NCI-H1930 (cell line): ENCODE measurements around the gene MUC5B.

Source experiments
- DNase-seq, 2 experiments: peaks; one replicate each; lab custom pipeline; 2025; lab: John Stamatoyannopoulos, UW

Gene MUC5B

DNA sequence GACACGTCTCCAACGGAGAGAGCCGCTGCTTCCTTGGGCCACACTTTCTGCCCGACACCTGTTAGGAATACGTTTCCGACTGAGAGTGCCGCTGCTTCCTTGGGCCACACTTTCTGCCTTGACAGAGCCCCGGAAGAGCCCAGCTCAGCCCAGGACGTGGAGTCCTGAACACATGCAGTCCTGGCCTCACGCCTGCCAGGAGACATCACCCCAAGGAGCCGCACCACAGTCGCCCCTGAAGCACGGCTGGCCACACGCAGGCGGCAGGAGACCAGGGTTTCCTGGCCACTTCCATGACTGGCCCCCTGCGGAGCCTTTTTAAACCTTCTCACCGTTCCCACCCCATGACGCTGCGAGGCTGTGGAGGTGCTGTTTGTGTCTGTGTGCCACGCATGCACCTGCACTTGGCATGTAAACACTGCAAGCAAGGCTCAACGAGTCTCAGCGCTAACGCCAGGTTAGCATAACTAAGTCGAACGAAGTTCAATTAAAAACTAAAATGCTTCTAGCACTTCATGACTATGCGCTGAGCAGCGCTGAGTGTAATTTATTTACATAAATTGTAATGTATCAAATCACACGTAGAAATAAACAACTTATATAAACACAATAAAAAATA lies 77.8 kb downstream of the MUC5B start:
- DNase-seq = no peak

DNA sequence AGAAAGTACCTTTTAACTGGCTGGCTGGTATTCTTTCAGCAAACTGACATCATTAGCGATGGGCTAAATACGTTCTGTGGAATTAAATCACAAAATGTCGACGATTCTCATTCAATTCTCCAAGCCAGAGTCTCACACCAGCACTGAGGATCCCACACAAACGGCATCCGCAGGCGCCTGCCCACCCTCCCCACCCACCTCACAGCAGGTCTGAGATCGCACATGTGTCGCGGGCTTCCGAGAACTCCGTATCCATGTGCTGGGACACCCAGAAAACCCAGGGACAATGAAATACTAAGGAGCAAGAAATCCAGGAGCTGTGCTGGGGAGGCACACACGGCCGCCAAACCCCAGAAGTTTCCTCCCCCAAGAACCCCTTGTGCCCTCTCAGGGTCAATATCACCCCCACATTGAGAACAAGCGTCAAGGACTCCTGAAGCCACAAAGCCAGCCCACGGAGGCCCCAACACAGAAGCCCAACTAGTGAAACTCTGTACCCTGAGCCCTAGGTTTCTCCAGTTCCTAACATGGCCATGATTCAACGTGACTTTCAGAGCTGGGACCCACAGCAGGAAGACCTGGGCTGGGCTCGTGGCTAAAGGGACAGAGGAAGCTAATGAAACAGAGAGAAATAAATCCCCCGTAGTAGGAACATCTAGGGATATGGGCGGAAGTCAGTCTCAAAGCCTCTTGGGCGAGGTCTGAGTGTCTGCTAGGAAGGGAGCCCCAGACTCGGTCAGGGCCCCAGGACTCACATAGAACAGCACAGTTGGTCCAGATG lies 78.5 kb downstream of the MUC5B start:
- no peak for DNase-seq

DNA sequence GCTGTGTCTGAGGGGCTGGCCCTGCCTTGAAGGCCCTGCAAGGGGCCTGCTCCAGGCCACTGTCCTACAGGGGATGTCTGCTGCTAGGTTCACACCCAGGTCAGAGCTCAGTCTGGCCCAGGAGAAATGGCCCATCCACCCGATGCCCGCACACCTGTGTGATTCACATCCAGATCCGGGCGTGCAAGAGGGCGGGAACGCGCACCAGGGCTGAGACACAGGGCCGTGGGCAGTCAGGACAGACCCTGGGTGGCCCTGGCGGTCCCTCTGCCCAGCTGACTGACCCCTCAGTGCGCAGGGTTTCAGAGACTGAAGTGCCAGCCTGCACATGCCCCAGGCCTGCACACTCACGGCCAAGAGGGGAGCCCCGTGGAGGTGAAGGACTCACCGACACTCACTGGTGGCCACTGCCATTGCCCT lies 79.2 kb downstream of the MUC5B start:
- DNase-seq = no peak

DNA sequence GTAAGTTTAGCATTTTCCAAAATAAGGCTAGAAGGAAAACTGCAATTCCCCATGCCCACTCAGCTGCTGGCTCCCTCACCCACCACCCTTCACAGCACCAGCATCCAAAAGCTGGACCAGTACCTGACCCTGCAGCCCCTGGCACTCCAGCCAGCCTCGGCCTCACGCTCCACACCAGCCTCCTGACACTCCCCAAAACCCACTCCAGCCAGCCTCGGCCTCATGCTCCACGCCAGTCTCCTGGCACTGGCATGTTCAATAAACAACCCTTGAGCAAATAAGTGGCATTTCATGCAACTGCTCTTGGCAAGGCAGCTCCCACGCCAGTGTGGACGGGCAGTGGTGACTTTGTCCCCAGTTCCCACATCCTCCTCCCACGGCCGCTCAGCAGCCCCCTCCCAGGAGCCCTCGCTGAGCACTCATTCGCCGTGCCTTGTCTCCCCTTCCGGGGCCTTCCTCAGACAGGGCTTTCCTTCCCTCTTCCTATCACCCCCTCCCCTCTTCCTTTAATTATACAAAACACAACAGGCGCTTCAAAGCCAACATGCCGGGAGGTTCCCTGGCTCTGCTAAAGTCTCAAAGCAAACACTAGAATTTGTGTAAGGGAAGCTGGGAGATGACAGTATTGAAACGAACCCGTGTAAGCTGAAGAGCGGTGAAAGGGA lies 79.7 kb downstream of the MUC5B start:
- no peak for DNase-seq

DNA sequence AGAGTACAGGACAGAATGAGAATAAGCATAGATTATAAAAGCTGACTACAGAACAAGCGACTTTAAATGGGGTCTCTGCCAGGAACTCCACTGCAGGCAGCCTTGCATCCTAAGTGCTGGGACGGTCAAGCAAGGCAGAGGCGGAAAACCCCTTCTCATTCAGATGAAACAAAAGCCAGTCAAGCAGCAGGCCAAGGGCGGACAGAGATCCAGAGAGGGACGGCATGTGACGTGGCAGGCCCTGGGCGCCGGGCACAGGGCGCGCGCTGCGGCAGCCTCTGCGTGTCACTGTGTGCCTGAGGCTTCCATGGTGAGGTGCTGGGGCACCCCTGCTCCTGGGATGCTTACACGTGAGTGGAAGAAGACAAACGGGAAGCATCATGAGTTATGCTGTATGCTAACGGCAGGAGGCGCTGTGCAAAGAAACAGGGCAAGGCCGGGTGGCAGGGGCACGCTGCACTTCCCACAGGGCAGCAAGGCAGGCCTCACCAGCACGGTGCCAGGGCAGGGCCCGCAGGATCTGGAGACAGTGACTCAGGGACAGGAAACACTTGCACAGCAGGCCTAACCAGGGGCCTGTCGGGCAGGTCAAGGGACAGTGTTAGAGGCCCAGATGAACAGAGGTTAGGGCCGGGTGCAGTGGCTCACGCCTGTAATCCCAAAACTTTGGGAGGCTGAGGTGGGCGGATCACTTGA lies 80.4 kb downstream of the MUC5B start:
- DNase-seq = no peak

DNA sequence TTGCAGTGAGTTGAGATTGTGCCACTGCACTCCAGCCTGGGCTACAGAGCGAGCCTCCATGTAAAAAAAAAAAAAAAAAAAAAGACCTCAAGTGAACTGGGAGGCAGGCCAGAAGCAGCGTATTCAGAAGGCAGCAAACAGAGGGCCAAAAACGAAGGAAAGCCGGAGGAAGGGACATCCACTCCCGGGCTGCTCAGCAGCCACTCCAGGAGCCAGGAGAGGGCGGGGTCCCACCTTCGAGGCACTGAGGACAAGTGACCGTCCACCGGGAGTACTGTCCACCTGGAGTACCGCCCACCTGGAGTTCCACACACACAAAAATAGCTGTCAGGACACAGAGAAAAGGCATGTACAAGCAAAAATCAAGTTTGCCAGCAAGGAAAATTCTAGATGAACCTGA lies 81.1 kb downstream of the MUC5B start:
- no peak for DNase-seq

DNA sequence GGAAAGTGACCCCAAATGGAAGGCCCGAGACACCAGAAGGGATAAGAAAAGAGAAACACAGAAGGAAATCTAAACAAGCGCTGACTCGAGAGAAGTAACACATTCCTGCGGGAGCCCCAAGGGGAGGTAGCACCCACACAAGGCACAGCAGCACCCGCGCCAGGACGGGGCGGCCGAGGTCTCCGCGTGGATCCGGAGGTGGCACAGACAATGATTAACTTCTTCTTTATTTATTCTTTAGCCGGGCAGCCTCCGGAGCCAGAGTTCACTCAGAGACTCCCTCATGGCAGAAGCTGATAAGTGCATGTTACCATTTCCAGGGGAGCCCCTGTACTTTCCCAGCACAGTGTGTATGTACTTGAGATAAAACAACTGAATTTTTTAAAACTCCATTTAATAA lies 81.5 kb downstream of the MUC5B start:
- no peak for DNase-seq

DNA sequence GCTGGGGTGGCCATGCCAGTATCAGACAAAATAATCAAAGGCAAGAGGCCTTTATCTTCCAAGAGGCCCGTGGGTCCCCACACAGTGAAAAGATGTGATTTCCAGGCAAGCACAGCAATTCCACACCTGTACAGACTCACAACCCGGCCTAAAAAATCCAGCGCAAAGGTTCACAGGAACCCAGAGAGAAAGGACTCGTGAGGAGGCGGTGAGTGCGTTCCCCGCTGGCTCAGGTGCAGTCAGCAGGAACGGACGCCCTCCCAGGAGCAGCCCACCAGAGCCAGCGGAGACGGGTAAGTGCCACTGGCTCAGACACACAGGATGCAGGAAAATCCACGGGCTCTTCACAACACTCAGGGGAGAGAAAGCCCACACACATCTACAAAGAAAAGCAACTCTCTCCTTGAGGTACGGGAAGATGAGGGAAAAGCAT lies 82.2 kb downstream of the MUC5B start:
- no peak for DNase-seq

DNA sequence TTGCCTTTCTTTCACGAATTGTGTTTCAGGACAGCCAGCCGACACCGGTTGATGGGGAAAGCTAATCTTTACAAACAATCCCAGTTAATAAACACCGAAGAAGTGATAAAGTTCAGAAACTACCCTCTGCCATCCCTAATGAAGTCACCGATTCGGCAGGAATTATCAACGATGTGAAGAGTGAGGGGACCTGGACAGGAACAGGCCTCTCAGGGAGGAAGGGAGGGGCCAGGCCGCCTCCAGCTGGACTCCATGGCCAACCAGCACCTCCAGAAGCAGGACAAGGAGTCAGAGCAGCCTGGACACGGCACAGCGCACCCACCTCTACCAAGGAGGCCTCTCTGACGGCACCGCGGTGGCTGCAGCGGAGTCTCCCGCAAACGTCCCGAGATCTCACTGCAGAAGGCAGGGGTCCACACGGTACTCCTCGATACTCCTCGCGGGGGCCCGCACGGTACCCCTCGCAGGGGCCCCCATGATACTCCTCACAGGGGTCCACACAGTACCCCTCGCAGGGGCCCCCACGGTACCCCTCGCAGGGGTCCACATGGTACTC lies 82.7 kb downstream of the MUC5B start:
- DNase-seq = no peak

DNA sequence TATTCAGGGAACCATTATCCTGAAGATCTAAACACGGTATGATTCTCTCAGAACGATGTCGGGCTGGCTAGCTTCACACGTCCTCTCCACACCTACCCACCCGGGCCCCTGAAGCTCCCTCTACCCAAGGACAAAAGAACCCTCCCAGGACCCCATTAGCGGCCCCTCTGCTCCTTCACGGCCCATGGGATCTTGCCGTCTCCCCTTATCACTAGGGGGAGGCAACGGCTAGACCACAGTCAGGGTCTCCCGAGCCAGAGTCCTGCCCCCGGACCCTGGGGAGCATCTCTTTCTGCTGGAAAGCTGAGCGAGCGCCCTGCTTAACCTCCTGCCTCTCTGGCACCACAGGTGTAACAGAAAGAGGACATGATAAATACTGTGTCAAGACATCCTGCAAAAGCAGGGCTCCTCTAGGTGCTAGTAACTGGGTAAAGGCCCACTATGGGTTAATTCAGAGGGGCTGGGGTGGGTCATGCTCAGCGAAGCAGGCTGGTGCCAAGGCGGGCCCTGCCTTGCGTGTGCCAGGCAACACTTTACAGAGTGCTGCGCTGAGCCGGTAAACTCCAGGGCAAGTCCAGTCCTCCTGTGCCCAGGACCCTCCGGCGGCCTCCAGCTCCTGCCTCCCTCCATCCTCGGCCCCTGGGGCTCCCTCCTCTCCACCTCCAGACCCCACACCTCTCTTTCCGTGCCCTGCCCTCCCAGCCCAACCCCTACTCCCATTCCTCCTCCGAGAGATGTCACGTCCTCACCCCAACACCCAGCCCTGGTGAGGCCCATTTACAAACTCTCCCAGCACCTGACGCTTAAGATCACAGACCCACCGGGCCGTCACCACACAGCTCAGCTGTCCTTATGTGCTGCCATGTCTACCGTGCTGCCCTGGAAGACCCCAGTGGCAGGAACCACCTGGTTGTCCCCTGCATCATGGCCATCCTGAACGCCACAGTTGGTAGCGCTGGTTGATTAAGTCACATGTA lies 83.6 kb downstream of the MUC5B start:
- DNase-seq = no peak

DNA sequence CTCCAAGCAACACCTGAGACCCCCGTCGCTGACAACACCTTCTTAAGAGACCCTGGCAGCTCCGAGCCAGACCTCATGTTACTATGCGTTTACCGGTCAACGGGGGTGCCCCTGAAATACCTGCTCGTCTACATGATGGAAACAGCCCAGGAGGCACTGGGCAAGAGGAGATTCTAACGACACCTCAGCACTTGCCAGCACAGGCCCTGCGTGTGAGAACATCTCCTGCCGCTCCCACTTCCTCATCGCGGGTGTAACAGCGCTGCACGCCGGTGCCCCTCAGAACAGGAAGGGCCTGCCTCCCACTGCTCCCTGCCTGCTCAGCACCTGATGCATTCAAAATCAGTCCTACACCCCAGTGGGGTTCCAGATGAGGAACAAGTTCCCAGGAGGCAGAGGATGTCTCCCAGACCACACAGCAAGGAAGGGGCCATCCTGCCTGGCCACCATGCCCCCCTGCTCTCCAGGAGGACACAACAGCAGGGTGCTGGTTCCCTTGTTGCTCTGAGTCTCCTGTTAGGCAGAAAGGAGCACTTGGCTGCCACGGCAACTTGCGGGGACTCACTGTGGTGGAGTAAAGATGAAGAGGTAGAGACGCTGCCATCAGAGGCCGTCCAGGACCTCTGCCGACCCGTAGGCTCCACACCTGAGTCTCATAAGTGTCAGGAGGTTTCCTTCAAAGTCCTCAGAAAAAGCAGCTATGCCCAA lies 84.5 kb downstream of the MUC5B start:
- no peak for DNase-seq

DNA sequence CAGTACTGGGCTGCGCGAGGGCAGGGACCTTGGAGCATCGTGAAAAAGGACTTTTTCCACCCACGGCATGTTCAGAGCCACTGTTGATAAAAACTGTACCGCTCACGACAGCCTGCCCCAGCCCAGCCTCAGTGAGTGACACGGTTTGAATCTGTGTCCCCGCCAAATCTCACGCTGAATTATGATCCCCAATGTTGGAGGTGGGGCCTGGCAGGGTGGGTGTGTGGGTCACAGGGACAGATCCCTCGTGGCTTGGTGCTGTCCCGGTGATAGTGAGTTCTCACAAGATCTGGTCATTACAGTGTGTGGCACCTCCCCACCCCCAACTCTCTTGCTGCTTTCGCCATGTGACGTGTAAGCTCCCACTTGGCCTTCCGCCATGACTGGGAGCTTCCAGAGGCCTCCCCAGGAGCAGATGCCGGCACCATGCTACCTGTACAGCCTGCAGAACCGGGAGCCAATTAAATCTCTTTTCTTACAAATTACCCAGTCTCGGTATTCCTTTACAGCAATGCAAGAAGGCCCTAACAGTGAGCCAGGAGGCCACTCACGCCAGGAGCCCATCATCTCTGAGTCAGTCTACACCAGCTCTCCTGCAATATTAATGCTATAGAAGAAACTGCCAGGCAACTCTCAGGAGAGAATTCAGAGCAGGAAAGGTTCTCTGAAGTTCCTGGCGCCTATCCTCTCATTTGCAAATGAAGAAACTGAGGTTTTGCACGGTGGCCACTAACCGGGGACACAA lies 85.3 kb downstream of the MUC5B start:
- DNase-seq = no peak

DNA sequence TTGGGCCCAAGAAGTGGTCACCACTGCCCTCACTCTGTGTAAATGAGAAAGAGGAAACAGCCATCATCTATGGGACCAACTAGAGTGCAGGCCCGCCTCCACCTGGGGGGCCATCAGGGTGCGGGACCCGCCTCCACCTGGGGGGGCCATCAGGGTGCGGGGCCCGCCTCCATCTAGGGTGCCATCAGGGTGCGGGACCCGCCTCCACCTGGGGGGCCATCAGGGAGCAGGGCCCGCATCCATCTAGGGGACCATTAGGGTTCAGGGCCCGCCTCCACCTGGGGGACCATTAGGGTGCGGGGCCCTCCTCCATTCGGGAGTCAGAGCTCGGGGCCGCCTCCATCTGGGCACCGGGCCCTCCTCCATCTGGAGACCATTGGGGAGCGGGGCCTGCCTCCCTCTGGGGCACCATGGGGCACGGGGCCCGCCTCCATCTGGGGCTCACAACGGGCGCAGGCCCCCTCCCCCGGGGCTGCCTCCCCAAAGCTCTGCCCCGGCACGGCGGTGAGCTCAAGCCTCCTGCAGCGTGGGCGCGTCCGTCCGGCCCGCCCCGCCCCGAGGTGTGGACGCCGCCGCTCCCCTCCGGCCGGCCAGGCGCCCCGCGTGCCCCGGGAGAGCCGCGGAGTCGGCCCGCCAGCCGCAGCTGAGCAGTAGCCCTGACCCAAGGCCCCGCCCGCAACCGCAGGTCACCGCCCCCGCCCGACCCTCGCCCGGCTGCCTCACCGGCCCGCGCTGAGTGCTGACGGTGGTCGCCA lies 86.1 kb downstream of the MUC5B start:
- DNase-seq = no peak

DNA sequence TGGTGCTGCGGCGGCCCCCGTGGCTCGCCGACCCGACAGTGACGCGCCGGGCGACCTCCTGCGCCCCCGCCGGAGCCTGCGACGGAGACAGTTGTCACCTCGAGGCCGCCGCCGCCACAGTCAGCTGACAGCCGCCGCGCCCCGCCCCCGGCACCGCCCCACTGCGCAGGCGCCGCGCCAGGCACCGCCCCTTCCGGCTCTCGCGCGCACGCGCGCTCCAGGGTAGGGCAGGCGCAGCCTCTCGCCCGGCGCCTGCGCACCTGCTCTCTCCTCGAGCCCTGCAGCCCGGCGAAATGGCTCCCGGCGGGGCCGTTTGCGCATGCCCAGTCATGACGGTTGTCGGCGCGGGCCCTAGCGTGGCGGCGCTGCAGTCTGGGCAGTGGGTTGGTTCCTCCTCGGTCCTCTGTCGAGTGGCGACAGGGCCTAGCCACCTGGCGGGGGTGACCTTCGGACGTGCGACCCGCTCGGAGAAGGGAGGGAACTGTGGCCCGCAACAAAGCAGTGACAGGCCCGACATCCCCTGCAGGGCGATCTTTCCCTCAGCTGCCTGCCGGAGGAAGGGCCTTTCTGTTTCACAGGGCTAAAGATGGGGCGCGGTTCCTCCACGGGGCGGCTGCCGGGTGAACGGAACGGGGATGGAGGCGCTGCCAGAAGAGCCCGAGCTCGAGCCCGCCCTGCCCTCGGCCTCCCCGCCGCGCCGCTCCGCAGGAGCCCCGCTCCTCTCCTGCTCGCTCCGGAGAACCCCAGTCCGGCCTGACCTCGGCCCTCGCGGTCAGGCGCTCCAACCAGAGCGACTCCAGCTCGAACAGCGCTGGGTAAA lies 86.8 kb downstream of the MUC5B start, which contains the start of gene TOLLIP:
TOLLIP (minus strand) TSS at position 135 of the 820 bp plus-strand sequence; CDS start at position 1, 134 bp downstream.
- DNase-seq = peak; percentile 96 to 98

DNA sequence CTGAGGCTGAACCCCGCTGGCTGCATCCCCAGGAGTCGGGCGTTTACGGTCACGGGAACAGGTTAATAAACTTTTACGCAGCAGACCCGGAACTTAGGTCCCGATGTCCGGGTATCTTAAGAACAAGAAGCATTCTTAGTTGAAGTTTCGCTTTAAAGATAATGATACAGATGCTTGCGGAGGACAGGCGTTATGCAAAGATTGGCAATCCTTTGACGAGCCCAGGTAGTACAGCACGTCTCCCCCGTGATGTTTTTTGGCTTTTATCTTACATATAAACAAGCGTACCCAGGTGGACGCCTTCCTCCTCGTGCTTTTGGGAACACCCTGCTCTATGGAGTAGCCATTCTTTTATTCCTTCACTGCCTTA lies 87.4 kb downstream of the MUC5B start:
- no peak for DNase-seq

DNA sequence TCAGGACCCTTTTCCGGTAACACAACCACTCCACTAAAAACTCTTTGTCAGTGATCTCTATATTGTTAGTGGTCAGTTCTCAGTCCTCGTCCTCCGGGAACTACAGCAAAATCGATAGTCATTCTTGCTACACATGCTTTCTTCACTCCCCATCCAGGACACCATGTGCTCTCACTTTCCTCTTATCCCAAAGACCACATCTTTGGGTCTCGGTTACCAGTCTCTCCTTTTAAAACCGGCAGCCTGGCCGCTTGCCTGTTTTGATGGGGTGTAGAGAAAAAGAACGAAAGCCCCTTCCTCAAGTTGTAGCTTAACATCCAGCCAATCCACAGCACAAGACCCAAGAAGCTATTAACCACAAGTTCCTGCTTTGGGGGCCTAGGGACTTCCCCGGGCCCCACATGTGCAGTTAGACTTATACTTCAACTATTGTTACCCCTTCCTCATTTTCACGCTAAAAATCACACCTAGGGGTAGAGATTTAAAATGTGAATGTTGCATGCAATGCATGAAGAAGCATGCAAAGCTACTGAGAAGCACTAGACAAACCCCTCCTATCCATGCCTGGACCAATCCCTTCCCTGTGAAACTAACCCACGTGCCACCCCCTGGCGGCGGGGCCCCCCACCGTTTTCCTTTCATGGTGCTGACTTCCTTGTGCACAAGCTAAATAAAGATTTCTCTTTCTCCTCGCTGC lies 88.1 kb downstream of the MUC5B start:
- no peak for DNase-seq
